RWPE2 (cell line): ENCODE data around the gene DDRGK1.

ENCODE experiments used
- ATAC-seq: fragments of 200-7000 bp; cut with Tn5 transposase; 3 replicates; pipeline ENCODE4 v1.9.1; 2021; ENCODE audit warnings: low read depth
- DNase-seq: peaks from one replicate; pipeline ENCODE4 v3.0.0-alpha.2; 2020; ENCODE audit warnings: low spot score
- H3K27ac ChIP-seq: fragments of 450-650 bp; 2 replicates; pipeline ENCODE4 v1.5.1; 2017; ENCODE audit warnings: mild to moderate bottlenecking; ENCODE audit not compliant: poor library complexity, severe bottlenecking
- H3K27me3 ChIP-seq: fragments of 250-450 bp; sonication (Bioruptor Pico); 2 replicates; pipeline ENCODE4 v1.5.1; 2021; ENCODE audit warnings: mild to moderate bottlenecking, moderate library complexity; ENCODE audit not compliant: insufficient read depth, poor library complexity, severe bottlenecking
- H3K36me3 ChIP-seq: fragments of 250-450 bp; sonication (Bioruptor Pico); 2 replicates; pipeline ENCODE4 v1.5.1; 2020; ENCODE audit warnings: low read depth, mild to moderate bottlenecking, moderate library complexity
- H3K4me1 ChIP-seq: fragments of 250-450 bp; sonication (Bioruptor Pico); 2 replicates; pipeline ENCODE4 v1.5.1; 2021; ENCODE audit warnings: mild to moderate bottlenecking, moderate library complexity; ENCODE audit not compliant: insufficient read depth, poor library complexity, severe bottlenecking
- H3K4me3 ChIP-seq: fragments of 250-450 bp; sonication (Bioruptor Pico); 2 replicates; pipeline ENCODE4 v1.5.1; 2021; ENCODE audit warnings: mild to moderate bottlenecking, moderate library complexity; ENCODE audit not compliant: severe bottlenecking
- H3K9me3 ChIP-seq: fragments of 250-450 bp; sonication (Bioruptor Pico); 2 replicates; pipeline ENCODE4 v1.5.1; 2021; ENCODE audit warnings: mild to moderate bottlenecking, moderate library complexity; ENCODE audit not compliant: severe bottlenecking
- CTCF ChIP-seq: fragments of 450-650 bp; IDR thresholded peaks from one replicate; pipeline ENCODE4 v1.5.1; 2017; ENCODE audit warnings: mild to moderate bottlenecking, moderate library complexity; ENCODE audit not compliant: poor library complexity, severe bottlenecking

DDRGK1 gene

GRCh38 chr20:3237011-3237957 lies 32.8 kb upstream of the DDRGK1 start:
- H3K27me3 ChIP-seq: peaks cover 6% of the 10 kb centered on the region
- H3K27ac ChIP-seq: no peak overlapping the region
- H3K9me3 ChIP-seq: no peaks in the 10 kb centered on the region
- ATAC-seq (no peak), DNase-seq (no peak)
- H3K36me3 ChIP-seq: no peaks in the 10 kb centered on the region
- no peak overlapping the region for H3K4me3 ChIP-seq
- TF ChIP-seq CTCF: no peak
- H3K4me1 ChIP-seq: peaks cover 9% of the 10 kb centered on the region

GRCh38 chr20:3235666-3236324 lies 31.3 kb upstream of the DDRGK1 start:
- no peaks in the 10 kb centered on the region for H3K9me3 ChIP-seq
- no peak overlapping the region for H3K4me3 ChIP-seq
- peak; percentile 91 for DNase-seq
- no peak overlapping the region for H3K27ac ChIP-seq
- peak; percentile 81 for ATAC-seq
- H3K27me3 ChIP-seq: peaks cover 6% of the 10 kb centered on the region
- no peak for TF ChIP-seq CTCF
- H3K36me3 ChIP-seq: no peaks in the 10 kb centered on the region
- H3K4me1 ChIP-seq: peaks cover 9% of the 10 kb centered on the region

GRCh38 chr20:3233991-3234498 lies 29.6 kb upstream of the DDRGK1 start:
- Histone ChIP-seq H3K9me3 (no peaks in the 10 kb centered on the region), H3K27ac (no peak overlapping the region), H3K27me3 (peaks cover 6% of the 10 kb centered on the region), H3K4me3 (no peak overlapping the region), H3K4me1 (peaks cover 9% of the 10 kb centered on the region), H3K36me3 (no peaks in the 10 kb centered on the region)
- TF ChIP-seq CTCF: no peak
- no peak for ATAC-seq
- peak; percentile 66 for DNase-seq

- Histone ChIP-seq H3K4me1 (peaks cover 9% of the 10 kb centered on the region), H3K4me3 (no peak overlapping the region), H3K27me3 (peaks cover 6% of the 10 kb centered on the region), H3K9me3 (no peaks in the 10 kb centered on the region), H3K27ac (no peak overlapping the region), H3K36me3 (no peaks in the 10 kb centered on the region)
- TF ChIP-seq CTCF: no peak
- no peak for ATAC-seq
- peak; percentile 65 for DNase-seq
These were observed 28.9 kb upstream of the DDRGK1 start for GRCh38 chr20:3233131-3233990.
